GM19025 (cell line): Measurements from ENCODE around the gene ZNFX1.
"Not testable (repeated sequence)": the region's sequence is repeated elsewhere in the genome, so short reads cannot be mapped to it uniquely, and the experiment has no call there.

Experiments used
- ATAC-seq: cut with Tn5 transposase; IDR thresholded peaks from one replicate; pipeline ENCODE4 v1.9.1; 2021; ENCODE audit warnings: mild to moderate bottlenecking, low read depth, moderate library complexity; ENCODE audit not compliant: unreplicated experiment

Gene ZNFX1

GRCh38 chr20:49278036-49278817 lies at the start of gene ZNFX1:
Gene ZNFX1 (minus strand): TSS chr20:49278057. CDS start chr20:49275839, 2,218 bp downstream.
- ATAC-seq, result peak; percentile 86

GRCh38 chr20:49326026-49326425 lies 48.2 kb upstream of the ZNFX1 start:
- ATAC-seq, result no peak

GRCh38 chr20:49324306-49324705 lies 46.4 kb upstream of the ZNFX1 start:
- ATAC-seq, result no peak

GRCh38 chr20:49323622-49324238 lies 45.9 kb upstream of the ZNFX1 start:
- ATAC-seq, result no peak

- no peak for ATAC-seq
Observed at GRCh38 chr20:49320460-49320859, 42.6 kb upstream of the ZNFX1 start.

GRCh38 chr20:49319208-49319809 lies 41.5 kb upstream of the ZNFX1 start:
- ATAC-seq, result no peak

- no peak for ATAC-seq
Observed at GRCh38 chr20:49318430-49319207, 40.8 kb upstream of the ZNFX1 start.

GRCh38 chr20:49318091-49318429 lies 40.2 kb upstream of the ZNFX1 start:
- ATAC-seq, result no peak

- no peak for ATAC-seq
Observed at GRCh38 chr20:49316704-49317103, 38.8 kb upstream of the ZNFX1 start.

- no peak for ATAC-seq
Observed at GRCh38 chr20:49315580-49315979, 37.7 kb upstream of the ZNFX1 start.

GRCh38 chr20:49314052-49314451 lies 36.2 kb upstream of the ZNFX1 start:
- not testable (repeated sequence) for ATAC-seq

- no peak for ATAC-seq
Observed at GRCh38 chr20:49313283-49313682, 35.4 kb upstream of the ZNFX1 start.

- ATAC-seq, result no peak
Observed at GRCh38 chr20:49312661-49313060, 34.8 kb upstream of the ZNFX1 start.

GRCh38 chr20:49310705-49311104 lies 32.8 kb upstream of the ZNFX1 start:
- ATAC-seq, result no peak

- ATAC-seq, result no peak
Observed at GRCh38 chr20:49308875-49309274, 31.0 kb upstream of the ZNFX1 start.

GRCh38 chr20:49306903-49307620 lies 29.2 kb upstream of the ZNFX1 start:
- no peak for ATAC-seq

- no peak for ATAC-seq
Observed at GRCh38 chr20:49303065-49303552, 25.3 kb upstream of the ZNFX1 start.

GRCh38 chr20:49297605-49298530 lies 20.0 kb upstream of the ZNFX1 start:
- no peak for ATAC-seq

- ATAC-seq, result not testable (repeated sequence)
Observed at GRCh38 chr20:49294002-49294654, 16.3 kb upstream of the ZNFX1 start.
